IPS DF 4.7 (cell line): ENCODE data around the gene SPG7.
"Not testable (repeated sequence)": the region's sequence is repeated elsewhere in the genome, so short reads cannot be mapped to it uniquely, and the experiment has no call there.

Experiments
- DNase-seq: peaks from one replicate; pipeline ENCODE4 v3.0.0-alpha.2; 2013; ENCODE audit warnings: low spot score; ENCODE audit errors: extremely low read depth

Gene SPG7

DNA sequence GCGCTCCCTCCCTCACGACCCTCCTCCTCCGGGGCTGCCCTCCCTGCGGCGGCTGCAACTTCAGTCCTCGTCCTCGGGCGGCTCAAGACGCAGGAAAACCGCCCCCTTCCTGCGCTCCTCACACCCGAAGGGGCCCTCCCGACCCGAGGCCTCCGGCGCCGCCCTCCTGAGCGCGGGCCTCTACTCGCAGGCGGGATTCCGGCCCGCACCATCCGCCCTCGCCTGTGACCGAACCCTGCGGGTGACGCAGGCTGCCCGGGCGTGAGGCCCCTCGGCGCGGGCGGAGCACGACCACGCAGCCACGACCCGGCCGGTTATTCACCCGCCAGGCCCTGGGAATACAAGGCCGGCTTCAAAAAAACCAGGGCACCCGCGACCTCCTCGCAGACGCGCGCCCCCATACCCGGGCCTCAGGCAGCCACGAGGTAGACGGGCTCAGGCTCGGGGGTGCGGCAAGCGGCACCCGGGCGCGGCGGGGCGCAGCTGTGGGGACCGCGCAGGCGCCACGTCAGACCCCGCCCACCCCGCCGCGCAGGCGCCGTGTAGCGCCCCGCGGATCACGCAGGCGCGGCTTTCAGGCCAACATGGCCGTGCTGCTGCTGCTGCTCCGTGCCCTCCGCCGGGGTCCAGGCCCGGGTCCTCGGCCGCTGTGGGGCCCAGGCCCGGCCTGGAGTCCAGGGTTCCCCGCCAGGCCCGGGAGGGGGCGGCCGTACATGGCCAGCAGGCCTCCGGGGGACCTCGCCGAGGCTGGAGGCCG is at the start of gene SPG7:
Gene SPG7 (plus strand): TSS at position 570 of the 757 bp plus-strand sequence. CDS start 15 bp downstream, at position 585.
- DNase-seq, result no peak

DNA sequence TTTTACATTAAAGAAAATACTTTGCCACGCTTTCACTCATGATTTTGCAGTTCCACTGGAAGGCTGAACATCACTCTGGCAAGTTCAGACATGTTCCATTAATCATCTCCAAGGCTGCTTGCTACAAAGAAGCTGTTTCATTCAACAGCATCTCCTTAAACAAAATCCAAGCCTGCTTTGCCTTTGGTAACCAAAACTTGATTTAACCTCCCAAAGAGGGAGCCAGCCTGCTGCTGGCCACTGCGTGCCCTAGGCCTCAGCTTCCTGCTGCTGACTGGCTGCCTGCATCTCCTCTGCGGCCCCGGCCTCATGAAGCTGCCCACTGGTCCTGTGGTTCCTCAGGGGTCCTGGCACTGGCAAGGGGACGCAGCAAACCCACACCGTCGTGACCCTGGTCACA is 49.7 kb upstream of the SPG7 start:
- no peak for DNase-seq

DNA sequence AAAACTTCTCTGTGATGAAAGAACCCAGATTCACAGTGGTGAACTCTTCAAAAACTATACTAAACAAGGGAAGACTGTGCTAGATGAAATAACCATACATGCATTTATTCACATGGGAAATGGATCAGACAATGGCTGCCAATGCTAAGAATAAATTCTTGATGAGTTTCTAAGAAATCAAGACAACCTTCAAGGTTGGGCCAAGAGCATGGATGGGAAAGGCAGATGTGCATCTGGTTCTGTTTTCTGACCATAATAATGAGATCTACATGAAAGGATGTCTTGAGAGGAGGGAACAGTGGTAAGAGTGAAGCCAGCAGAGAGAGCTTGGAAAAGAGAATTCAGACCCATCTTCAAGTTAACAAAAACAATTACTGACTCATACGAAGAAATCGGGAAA is 49.2 kb upstream of the SPG7 start:
- no peak for DNase-seq

DNA sequence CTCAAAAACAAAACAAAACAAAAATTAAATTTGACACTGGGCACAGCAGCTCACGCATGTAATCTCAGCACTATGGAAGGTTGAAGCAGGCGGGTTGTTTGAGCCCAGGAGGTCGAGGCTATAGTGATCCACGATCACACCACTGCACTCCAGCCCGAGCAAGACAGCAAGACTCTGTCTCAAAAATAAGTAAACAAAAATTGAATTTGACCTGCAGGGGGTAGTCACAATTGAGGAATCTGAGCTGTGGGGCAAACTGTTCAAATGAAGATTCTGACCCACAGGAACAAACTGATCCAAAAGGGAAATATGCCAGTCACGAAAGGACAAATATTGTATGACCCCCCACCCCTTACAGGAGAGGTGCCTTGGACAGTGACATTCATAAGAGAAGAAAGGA is 47.6 kb upstream of the SPG7 start:
- no peak for DNase-seq

DNA sequence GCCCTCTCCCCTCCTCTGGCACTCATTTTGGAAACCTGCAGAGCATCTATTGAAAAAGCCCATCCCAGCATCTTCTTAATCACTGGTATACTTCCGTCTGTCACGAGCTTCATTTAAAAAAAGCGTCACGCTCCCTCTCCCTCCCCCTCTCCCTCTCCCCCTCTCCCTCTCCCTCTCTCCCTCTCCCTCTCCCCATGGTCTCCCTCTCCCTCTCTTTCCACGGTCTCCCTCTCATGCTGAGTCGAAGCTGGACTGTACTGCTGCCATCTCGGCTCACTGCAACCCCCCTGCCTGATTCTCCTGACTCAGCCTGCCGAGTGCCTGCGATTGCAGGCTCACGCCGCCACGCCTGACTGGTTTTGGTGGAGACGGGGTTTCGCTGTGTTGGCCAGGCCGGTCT is 46.3 kb upstream of the SPG7 start:
- DNase-seq, result not testable (repeated sequence)

DNA sequence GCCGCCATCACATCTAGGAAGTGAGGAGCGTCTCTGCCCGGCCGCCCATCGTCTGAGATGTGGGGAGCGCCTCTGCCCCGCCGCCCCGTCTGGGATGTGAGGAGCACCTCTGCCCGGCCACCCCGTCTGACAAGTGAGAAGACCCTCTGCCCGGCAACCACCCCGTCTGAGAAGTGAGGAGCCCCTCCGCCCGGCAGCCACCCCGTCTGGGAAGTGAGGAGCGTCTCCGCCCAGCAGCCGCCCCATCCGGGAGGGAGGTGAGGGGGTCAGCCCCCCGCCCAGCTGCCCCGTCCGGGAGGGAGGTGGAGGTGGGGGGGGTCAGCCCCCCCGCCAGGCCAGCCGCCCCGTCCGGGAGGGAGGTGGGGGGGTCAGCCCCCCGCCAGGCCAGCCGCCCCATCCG is 45.6 kb upstream of the SPG7 start:
- not testable (repeated sequence) for DNase-seq

DNA sequence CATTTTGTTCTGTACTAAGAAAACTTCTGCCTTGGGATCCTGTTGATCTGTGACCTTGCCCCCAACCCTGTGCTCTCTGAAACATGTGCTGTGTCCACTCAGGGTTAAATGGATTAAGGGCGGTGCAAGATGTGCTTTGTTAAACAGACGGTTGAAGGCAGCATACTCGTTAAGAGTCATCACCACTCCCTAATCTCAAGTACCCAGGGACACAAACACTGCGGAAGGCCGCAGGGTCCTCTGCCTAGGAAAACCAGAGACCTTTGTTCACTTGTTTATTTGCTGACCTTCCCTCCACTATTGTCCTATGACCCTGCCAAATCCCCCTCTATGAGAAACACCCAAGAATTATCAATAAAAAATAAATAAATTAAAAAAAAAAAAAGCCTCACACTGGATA is 44.9 kb upstream of the SPG7 start:
- DNase-seq, result not testable (repeated sequence)

DNA sequence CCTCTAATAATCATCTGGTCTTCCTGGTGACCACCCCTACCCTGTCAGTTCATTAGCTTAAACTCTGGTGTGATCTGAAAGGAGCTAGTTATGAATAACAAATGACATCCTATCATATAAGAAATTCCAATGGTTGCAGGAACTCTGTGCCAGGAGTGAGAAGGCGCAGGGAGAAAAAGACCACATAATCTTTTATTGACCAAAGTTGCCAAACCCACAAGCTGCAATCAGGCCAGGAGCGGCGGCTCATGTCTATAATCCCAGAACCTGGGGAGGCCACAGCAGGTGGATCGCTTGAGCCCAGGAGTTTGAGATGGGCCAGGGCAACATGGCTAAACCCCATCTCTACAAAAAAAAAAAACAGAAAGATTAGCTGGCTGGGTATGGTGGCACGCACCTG is 41.3 kb upstream of the SPG7 start:
- DNase-seq, result no peak

DNA sequence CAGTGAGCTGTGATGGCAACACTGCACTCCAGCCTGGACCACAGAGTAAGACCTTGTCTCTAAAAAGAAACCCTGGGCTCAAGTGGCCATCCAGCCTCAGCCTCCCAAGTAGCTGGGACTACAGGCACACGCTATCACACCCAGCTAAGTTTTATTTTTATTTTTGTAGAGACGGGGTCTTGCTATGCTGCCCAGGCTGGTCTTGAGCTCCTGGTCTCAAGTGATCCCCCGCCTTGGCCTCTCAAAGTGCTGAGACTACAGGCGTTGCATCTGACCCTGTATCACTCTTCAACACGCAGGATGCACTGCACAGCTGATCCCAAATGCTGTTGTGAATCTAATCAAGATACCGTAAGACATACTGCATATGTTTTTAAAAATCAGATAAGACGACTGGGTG is 40.8 kb upstream of the SPG7 start:
- no peak for DNase-seq

DNA sequence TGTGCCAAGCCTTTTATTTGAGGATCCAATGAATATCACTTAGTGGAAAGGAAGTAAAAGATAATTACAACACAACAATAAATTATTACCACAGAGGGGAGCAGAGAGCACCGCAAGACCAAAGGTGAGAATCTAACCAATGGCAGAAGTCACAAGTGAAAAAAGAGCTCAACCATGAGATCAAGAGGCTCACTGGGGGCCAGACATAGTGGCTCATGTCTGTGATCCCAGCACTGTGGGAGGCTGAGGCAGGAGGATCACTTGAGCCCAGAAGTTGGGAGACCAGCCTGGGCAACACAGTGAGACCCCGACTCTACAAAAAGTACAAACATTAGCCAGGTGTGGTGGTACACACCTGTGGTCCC is 35.5 kb upstream of the SPG7 start:
- no peak for DNase-seq

DNA sequence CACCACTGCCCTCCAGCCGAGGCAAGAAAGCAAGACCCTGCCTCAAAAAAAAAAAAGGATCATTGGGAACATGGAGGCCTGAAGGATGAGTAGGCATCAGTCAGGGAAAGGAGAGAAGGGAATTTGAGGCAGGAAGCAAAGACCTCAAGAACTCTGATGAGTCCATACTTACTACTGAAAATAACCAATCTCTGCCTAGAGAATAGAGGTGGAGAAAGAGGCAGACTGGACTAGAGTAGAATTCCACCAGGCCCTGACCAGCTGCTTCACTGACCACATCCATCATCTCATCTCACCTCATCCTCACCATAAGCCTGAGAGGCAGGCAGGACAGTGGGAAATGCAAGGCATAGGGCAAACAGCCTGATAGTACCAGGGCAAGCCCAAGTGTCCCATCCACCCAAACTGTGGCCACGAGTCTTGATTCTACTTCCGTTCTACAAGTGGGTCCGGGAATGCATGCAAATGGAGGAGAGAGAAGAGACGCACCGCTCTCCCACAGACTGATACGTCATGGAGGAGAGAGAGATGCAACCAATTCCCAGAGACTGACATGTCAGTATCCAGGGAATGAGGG is 35.0 kb upstream of the SPG7 start:
- no peak for DNase-seq

DNA sequence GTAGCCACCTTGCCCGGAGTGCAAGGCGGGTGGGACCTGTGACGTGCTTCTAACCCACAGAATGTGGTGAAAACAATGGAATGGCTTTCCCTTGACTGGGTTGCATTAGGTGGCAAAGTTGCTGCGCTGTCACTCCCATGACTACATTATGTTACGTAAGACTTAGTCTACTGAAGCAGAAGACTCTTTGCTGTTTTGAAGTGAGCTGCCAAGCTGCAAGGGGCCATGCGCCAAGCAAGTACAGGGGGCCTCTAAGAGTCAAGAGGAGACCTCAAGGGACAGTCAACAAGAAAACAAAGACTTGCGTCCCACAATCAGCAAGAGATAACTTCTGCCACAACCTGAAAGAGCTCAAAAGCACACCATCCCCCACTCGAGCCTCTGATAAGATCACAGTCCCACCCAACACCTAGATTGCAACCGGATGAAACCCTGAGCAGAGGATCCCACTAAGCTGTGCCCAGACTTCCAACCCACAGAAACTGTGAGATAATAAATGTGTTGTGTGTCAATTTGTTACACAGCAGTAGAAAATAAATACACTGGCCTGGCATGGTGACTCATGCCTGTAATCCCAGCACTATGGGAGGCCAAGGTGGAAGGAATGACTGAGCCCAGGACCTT is 34.3 kb upstream of the SPG7 start:
- DNase-seq, result no peak

DNA sequence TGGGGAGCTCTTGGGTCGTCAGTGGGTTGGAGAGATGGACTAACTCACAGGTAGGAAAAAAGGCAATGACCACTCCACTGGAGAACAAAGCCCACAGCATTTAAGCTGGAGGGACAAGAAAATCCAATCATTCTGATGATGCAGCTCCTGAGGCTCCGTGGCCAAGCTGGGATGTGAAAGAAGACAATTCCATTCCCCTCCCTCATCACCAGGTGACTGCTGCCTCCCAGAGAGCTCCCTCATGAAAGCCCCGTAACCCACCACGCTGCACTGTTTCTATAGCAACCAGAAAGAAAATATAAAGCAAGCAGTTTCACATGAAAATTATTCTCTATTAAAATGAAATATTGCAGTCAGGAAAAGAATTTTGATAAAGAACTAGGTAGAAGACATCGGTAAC is 33.1 kb upstream of the SPG7 start:
- no peak for DNase-seq

DNA sequence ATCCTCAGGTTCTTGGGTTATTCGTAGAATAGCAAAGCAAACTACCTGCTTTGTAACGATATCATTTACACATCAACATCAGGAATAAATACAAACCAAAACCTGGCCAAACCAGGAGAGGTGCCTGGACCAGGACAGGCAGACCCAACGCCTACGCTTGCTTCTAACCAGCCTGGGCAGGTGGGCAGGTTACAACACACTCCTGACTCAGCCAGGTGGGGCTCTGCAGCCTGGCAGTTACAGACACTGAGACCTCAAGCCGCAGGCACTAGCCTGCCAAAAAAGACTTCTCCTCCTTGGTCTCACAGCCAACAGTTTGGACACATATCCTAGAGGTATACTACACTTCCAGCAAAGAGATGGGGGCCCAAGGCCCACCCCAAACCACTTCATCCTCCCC is 31.8 kb upstream of the SPG7 start:
- DNase-seq, result no peak

DNA sequence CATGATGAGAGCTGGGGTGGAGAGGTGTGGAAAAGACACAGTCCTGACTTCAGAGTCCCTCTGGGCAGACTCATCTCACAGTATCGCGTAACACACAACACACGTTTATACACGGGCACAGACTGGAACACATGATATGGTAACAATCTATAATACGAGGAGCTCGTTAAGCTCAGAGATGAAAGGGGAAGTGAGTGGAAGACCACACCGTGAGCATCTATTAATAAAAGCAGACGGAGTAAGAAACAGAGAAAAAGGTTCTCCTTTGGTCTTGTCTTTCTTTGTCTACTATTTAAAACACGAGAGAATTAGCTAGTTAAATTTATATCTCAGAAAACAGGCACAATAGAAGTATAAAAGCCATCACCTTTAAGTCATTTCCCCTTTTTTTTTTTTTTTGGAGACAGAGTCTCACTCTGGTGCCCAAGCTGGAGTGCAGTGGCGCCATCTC is 31.4 kb upstream of the SPG7 start:
- DNase-seq, result no peak

DNA sequence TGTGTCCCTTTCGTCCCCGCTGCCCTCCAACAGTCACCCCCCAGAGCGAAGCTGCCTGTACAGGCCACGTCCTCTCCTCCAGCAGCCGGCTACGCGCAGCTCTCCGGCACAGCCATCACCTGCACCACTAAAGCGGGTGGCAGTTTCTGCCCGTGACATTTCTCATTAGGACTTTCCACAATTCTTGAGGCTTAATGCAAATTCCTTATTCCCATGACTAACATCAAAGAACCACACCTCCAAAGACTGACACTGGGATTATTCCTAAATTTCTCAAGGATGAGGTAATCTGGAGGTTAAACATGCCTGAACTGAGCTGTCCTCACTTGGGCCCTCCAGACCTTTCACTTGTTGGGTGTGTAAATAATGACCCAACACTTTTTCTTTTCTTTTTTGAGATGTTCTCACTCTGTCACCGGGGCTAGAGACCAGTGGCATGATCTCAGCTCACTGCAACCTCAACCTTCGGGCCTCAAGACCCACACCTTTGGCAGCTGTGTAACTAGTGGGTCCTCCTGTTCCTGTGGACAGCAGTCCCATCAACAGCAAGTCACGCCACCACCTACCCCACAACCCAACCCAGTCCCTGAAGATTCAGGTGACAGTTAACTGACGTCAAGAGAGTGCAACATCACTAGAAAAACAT is 29.5 kb upstream of the SPG7 start:
- no peak for DNase-seq

DNA sequence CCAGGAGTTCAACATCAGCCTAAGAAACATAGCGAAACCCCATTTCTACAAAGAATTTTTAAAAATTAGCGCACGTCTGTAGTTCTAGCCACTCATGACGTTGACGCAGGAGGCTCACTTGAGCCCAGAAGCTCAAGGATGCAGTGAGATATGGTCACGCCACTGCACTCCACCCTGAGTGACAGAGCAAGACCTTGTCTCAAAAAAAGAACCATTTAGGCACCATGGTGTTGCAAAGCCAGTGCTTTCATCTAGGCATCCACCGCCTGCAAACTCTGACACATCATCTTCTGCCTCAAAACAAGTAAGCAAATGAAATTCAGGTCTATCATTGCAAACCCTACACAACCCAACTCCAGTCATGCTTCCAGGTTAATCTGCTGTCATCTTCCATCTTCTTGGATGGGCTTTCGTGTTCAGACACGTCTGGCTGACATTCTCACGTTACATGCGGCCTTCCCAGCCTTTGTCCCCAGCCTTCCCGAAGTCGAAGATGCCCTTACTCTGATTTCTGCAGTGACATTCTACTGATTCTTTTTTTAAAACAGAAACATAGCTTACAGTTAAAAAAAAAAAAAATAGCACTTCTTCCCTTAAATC is 26.7 kb upstream of the SPG7 start:
- no peak for DNase-seq

DNA sequence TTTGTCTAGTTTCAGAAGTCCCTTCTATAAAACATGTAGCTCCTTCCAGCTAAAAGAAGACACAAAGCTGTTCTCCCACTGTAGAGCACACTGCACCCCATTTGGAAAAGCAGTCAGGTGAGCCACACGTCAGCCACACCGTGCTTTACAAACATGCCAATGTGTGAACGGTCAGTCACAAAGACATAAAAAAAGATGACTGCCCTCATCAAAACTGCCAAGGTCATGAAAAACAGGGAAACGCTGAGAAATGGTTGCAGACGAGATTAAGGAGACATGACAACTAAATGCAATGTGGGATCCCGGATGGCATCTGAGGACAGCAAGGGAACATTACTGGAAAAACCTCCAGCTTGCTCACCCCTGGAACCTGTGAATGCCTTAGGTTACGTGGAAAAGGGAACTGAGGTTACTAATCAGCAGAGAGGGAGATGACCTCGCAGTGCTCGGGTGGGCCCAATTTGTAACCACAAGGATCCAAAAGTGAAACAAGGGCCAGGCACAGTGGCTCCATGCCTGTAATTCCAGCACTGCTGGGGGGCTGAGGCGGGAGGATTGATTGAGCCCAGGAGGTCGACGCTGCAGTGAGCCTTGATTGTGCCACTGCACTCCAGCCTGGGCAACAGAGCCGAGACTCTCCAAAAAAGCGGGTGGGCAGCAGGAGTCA is 25.9 kb upstream of the SPG7 start:
- DNase-seq, result no peak

DNA sequence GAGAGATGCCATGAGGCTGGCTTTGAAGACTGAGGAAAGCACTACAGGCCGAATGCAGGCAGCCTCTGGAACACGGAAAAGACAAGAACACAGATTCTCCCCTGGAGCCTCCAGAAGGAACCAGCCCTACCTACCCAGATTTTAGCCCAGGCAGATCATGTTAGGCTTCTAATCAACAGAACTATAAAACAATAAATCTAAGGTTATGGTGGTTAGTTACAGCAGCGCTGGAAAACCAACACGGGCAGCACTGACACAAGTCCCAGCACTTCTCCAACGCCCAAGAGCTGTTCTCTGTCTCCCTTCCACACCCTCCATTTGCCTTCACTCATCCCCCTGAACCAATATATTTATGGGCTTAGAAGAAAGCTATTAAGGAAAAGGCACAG is 25.4 kb upstream of the SPG7 start:
- DNase-seq, result no peak

DNA sequence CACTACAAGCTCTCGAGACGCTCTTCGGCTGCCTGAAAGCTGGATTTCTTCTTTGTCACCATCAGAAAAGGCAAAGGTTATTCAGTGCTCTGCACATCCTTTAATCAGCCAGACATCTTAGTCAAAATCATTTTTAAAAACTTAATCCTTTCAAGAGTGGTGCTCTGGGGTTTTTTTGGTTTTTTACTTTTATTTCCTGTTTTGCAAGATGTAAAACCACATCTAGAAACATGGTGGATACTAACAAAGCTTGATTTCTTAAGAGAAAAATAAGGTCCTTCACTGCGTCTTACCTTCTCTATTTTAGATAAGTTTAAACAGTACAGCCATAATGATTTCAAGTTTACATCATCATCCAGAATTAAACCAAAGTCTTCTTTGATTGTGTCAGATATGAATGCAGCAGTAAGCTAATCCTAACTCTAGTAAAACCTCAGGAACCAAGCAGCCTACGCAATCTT is 24.1 kb upstream of the SPG7 start:
- no peak for DNase-seq

DNA sequence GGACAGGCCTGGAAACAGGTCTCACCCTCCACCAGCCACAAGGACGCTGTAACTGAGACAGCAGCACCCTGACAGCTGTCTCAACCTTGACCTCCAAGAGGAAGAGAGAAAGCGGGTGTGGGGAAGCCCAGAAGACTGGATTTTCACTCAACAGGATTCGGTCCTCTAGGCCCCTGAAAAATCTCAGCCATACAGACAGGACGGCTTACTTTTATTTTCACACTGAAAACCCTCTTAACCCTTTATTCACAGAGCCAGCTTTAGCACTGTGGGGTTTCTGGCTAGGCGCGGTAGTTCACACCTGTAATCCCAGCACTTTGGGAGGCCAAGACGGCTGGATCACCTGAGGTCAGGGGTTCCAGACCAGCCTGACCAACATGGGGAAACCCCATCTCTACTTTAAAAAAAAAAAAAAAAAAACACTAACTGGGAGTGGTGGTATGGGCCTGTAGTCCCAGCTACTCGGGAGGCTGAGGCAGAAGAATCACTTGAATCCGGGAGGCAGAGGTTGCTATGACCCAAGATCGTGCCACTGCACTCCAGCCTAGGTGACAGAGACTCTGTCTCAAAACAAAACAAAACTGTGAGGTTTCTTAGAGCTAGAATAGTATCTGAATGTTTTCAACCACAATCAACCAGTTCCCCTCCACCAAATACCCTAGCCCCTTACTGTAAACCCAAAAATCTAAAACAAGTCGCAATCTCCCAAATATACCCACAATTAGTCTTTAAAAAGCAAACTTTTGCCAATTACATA is 23.1 kb upstream of the SPG7 start:
- no peak for DNase-seq
